GM10266 (cell line): Measurements from ENCODE around the gene SCAMP4.

ENCODE experiments used
- DNase-seq: peaks from one replicate; pipeline ENCODE4 v3.0.0; 2012; ENCODE audit errors: extremely low spot score
- CTCF ChIP-seq: IDR thresholded peaks from 2 replicates; pipeline ENCODE4 v1.5.1; 2012; ENCODE audit warnings: mild to moderate bottlenecking, low read depth; ENCODE audit not compliant: control insufficient read depth, insufficient read depth; ENCODE audit errors: missing control alignments

SCAMP4 gene

GRCh38 chr19:1970806-1971502 is 65.8 kb downstream of the SCAMP4 start:
- TF ChIP-seq CTCF: no peak
- no peak for DNase-seq

- no peak for TF ChIP-seq CTCF
- DNase-seq: no peak
Measured at GRCh38 chr19:1974381-1975161, 69.4 kb downstream of the SCAMP4 start.

DNA sequence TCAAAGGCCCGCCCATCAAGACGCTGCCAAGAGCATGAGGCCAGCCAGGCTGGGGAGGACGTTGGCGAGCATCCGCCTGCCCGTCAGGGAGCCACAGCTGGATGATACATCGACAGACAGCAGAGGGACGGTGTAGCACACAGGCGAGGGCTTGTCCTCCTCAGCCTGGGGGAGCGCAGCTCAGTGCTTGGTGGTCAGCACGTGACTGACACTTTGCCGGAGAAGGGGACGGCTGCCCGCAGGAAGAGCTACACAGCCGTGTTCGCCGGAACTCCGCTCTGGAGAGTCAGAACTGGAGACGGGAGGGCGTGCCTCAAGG is 69.9 kb downstream of the SCAMP4 start:
- no peak for DNase-seq

More for the DNA sequence above, 69.9 kb downstream of the SCAMP4 start:
- no peak for TF ChIP-seq CTCF
